Muscle layer of colon (tissue), 2 donors: ENCODE results near the gene PODNL1.

Experiments used
- H3K27ac ChIP-seq: one replicate; pipeline ENCODE4 v1.7.0; 2013; ENCODE audit warnings: low read depth, mild to moderate bottlenecking, low read length, moderate library complexity
- H3K27me3 ChIP-seq, 2 donors: one replicate each; pipeline ENCODE4 v1.7.0; 2013; ENCODE audit warnings: low read length in 2 of 2, mild to moderate bottlenecking in 2 of 2; ENCODE audit not compliant: insufficient read depth in 2 of 2, control insufficient read depth in 1 of 2
- H3K36me3 ChIP-seq: one replicate; pipeline ENCODE4 v1.7.0; 2013; ENCODE audit warnings: mild to moderate bottlenecking, low read length; ENCODE audit not compliant: insufficient read depth
- H3K4me1 ChIP-seq: one replicate; pipeline ENCODE4 v1.7.0; 2013; ENCODE audit warnings: mild to moderate bottlenecking, low read length; ENCODE audit not compliant: insufficient read depth
- H3K4me3 ChIP-seq, 2 donors: one replicate each; pipeline ENCODE4 v1.7.0; 2013; ENCODE audit warnings: low read length in 2 of 2, low read depth in 1 of 2, mild to moderate bottlenecking in 1 of 2, moderate library complexity in 1 of 2
- H3K9ac ChIP-seq: one replicate; pipeline ENCODE4 v1.7.0; 2013; ENCODE audit warnings: low read length
- H3K9me3 ChIP-seq: one replicate; pipeline ENCODE4 v1.7.0; 2013; ENCODE audit warnings: mild to moderate bottlenecking, low read length
- donor health status: abdominal sarcoma.
- donor health status: Adenocarcinoma of cecum.

PODNL1 gene

DNA sequence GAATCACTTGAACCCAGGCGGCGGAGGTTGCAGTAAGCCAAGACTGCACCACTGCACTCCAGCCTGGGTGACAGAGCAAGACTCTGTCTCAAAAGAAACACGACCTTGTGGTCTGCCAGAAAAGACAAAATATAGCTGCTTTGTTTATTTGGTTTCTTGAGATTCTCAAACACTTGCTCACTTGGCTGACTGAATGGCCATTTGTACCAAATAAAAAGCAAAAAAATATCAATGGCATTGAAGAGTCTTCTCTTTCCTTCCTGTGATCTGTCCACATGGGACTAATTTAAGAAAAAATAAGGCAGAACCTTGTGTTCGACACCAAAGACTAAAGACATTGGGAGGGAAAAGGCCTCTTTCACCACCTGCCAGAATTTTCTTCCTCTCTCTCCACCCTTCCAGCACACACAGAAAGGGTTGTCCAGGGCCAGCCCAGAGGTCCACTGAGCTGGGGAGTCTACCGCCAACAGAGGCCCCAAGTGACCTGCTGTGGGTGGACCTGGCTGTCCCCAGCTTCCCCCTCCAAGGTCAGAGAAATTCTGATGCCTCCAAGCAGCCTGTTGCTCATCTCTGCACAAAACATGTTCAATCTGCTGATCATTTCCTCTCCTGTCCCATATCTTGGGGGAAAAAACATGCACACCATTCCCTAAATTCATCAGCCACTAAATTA is 38.2 kb downstream of the PODNL1 start:
- Histone ChIP-seq H3K27ac (no peak overlapping the region), H3K27me3 (no peaks in the 10 kb centered on the region), H3K9ac (no peak overlapping the region)

DNA sequence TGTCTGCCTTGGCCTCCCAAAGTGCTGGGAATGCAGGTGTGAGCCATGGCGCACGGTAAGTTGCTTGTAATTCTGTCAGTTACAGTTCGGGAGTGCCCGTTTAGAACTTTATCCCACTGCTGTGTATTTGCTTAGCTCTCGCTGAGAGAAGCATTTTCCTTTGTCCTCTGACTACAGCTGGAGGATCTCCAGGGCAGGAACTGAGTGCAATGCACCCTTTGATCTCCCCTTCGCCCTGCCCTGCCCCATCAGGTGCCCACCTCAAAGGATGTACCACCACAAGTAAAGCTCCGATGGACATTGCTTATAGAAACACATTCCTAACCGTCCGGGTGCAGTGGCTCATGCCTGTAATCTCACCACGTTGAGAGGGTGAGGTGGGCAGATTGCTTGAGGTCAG is 38.8 kb downstream of the PODNL1 start:
- Histone ChIP-seq H3K4me3 (no peak overlapping the region), H3K9ac (no peak overlapping the region), H3K9me3 (no peaks in the 10 kb centered on the region)

More for the DNA sequence above, 38.2 kb downstream of the PODNL1 start:
- no peak overlapping the region for H3K4me3 ChIP-seq
- no peaks in the 10 kb centered on the region for H3K36me3 ChIP-seq
- H3K9me3 ChIP-seq: no peaks in the 10 kb centered on the region
- H3K4me1 ChIP-seq: no peaks in the 10 kb centered on the region

DNA sequence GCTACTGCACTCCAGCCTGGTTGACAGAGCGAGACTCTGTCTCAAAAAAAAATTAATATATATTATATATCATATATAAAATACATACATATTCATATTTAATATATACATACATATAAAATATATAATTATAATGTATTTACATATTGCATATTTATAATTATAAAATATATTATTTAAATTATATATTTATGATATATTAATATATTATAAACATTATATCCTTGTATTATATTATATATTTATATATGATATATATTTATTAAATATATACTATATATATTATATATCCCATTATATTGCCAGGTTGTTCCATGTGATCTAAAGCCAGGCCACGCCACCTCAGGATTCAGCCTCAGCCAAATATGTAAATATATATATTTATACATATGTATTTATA is 42.0 kb downstream of the PODNL1 start:
- H3K27ac ChIP-seq: no peak overlapping the region
- no peaks in the 10 kb centered on the region for H3K9me3 ChIP-seq
- H3K36me3 ChIP-seq: no peaks in the 10 kb centered on the region
- no peak overlapping the region for H3K4me3 ChIP-seq
- no peaks in the 10 kb centered on the region for H3K4me1 ChIP-seq
- H3K27me3 ChIP-seq: no peaks in the 10 kb centered on the region
- H3K9ac ChIP-seq: no peak overlapping the region

More for the DNA sequence above, 38.8 kb downstream of the PODNL1 start:
- no peaks in the 10 kb centered on the region for H3K36me3 ChIP-seq
- H3K27ac ChIP-seq: no peak overlapping the region
- H3K4me1 ChIP-seq: no peaks in the 10 kb centered on the region
- no peaks in the 10 kb centered on the region for H3K27me3 ChIP-seq

DNA sequence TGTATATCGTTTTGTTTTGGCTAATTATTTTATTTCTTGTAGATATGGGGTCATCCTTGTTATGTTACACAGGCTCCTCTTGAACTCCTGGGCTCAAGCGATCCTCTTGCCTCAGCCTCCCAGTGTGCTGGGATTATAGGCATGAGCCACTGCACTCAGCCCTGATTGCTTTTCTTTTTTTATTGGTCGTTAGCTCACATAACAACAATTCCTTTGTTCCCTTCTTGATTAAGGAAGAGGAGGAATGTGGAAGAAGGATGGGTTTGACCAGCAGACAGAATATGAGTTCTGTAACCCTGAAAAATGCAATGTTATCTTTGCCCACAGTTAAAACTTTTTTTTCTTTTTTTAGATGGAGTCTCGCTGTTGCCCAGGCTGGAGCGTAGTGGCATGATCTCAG is 43.7 kb downstream of the PODNL1 start:
- no peaks in the 10 kb centered on the region for H3K27me3 ChIP-seq
- H3K4me1 ChIP-seq: no peaks in the 10 kb centered on the region
- no peak overlapping the region for H3K4me3 ChIP-seq
- H3K9me3 ChIP-seq: no peaks in the 10 kb centered on the region
- no peak overlapping the region for H3K9ac ChIP-seq
- no peaks in the 10 kb centered on the region for H3K36me3 ChIP-seq
- H3K27ac ChIP-seq: no peak overlapping the region

DNA sequence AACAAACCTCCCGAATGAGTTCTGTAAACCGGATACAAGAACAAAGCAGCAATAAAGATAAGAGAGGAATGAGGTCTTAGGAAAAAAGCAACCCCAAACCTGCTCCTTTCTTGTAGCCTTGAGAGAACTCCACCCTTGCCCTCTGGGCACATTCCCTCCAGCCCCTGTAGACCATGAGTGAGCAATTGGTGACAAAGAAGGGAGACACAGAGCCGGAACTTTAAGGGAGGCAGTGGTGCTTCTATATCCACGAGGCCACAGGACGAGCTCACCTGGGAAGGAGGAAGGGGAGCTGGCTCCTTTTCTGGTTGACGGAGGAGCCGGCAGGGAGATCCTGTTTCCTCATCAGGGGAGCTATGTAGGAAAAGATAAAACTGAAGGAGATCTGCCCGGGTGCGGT is 45.3 kb downstream of the PODNL1 start:
- Histone ChIP-seq H3K36me3 (no peaks in the 10 kb centered on the region), H3K4me1 (no peaks in the 10 kb centered on the region), H3K9me3 (no peaks in the 10 kb centered on the region), H3K4me3 (no peak overlapping the region), H3K27me3 (no peaks in the 10 kb centered on the region), H3K9ac (no peak overlapping the region), H3K27ac (no peak overlapping the region)

DNA sequence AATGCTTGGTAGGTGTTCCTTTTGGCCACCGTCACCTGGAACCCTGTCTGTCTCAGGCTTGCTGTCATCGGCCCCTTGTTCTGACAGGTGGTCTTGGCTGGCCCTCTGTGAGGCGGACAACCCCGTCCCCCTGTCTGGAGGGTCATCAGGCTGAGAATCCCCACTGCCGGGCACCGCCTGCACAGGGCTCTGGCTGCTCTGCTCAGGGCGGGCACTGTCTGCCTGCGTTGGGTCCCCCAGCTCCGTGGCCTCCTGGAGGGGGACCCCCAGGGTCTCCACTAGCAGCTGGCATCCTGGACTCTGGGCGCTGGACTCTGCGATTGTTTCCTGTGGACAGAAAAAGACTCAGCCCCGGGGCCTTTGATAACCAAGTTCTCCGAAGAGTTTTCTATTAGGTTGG is 48.1 kb downstream of the PODNL1 start:
- no peaks in the 10 kb centered on the region for H3K4me1 ChIP-seq
- H3K36me3 ChIP-seq: no peaks in the 10 kb centered on the region
- no peak overlapping the region for H3K9ac ChIP-seq
- H3K4me3 ChIP-seq: no peak overlapping the region
- no peak overlapping the region for H3K27ac ChIP-seq
- H3K27me3 ChIP-seq: no peaks in the 10 kb centered on the region
- H3K9me3 ChIP-seq: no peaks in the 10 kb centered on the region

DNA sequence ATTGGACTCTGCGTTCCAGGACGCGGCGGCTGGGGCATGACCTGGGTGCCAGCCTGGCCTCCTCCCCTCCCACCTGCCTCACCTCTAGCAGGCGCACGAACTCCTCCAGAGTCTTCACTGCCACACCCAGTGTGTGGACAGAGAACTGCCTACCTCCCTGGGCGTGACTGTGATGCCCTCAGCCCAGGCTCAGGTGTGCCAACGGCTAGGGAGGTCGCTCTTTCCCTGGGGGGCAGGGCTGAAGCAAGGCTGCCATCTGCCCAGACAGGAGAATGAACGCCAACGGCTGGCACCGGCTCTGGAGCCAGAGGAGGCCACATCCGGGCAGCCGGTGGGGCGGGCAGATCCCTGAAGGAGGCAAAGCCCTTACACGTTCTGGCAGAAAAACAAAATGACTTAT is 49.9 kb downstream of the PODNL1 start:
- no peak overlapping the region for H3K9ac ChIP-seq
- H3K4me3 ChIP-seq: no peak overlapping the region
- H3K27ac ChIP-seq: no peak overlapping the region
- no peaks in the 10 kb centered on the region for H3K9me3 ChIP-seq
- H3K36me3 ChIP-seq: no peaks in the 10 kb centered on the region
- H3K4me1 ChIP-seq: no peaks in the 10 kb centered on the region
- no peaks in the 10 kb centered on the region for H3K27me3 ChIP-seq

DNA sequence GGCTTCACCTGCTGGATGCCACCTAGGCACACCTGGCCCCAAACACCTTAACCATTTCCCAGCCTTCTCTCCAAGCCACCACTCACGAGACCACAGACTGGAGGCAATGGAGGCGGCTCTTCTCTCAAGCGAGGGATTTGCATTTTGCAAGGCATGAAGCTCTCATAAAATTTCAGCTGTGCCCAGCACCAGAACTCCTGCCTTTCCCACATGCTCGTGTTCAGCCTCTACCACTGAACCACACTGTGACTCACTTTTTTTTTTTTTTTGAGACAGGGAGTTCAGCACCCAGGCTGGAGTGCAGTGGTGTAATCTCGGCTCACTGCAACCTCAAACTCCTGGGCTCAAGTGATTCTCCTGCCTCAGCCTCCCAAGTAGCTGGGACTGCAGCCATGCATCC is 50.7 kb downstream of the PODNL1 start:
- Histone ChIP-seq H3K9me3 (no peaks in the 10 kb centered on the region), H3K27ac (no peak overlapping the region), H3K9ac (no peak overlapping the region), H3K27me3 (no peaks in the 10 kb centered on the region), H3K4me1 (no peaks in the 10 kb centered on the region), H3K36me3 (no peaks in the 10 kb centered on the region), H3K4me3 (no peak overlapping the region)

DNA sequence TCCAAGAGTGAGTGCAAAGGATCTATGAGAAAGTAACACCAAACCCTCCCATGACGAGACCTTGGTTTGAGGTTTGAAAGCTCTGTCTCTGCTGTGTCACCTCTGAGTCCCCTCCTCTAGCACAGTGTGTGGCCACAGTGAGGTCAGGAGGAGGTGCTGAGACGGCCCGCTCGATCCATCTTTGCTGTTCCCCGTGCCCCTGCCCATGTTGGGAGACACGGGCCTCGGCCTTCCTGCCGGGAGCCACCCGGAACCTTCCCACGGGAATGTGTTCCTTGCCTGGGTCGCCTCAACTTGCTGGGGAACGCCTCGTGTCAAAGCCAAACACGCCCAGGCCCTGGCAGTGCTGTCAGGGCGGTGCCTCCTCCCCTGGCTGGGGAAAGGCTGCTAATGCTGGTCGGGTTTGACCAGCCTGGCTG is 51.2 kb downstream of the PODNL1 start:
- no peaks in the 10 kb centered on the region for H3K9me3 ChIP-seq
- H3K9ac ChIP-seq: no peak overlapping the region
- H3K4me3 ChIP-seq: no peak overlapping the region
- no peaks in the 10 kb centered on the region for H3K4me1 ChIP-seq
- H3K27ac ChIP-seq: no peak overlapping the region
- H3K36me3 ChIP-seq: no peaks in the 10 kb centered on the region
- no peaks in the 10 kb centered on the region for H3K27me3 ChIP-seq

DNA sequence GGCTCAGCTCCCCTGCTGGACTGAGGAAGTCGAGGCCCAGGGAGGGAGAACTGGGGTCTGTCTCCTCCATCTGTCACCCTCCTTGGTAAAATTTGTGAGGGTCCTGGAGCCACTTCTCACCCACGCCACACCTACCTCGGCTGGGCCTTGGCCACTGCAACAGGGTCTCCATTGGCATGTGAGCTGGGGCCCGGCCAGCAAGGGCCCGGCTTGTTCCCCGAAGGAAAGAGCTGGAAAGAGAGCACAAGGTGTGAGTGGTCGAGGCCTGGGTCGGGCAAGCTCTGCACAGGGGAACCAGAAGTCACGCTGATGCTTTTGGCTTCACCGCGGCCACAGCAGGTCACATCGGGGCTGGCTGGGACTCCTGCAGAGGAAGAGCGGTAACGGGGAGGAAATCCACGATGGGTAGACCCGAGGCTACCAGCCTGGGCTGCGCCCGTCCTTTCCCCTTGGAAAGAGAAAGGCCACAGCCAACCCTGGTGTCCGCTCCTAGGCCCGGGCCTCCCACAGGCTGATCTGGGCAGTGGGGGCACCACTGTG is 52.3 kb downstream of the PODNL1 start:
- Histone ChIP-seq H3K27me3 (no peaks in the 10 kb centered on the region), H3K4me1 (peaks cover 5% of the 10 kb centered on the region), H3K9ac (no peak overlapping the region), H3K36me3 (no peaks in the 10 kb centered on the region), H3K9me3 (no peaks in the 10 kb centered on the region), H3K27ac (no peak overlapping the region), H3K4me3 (no peak overlapping the region)

DNA sequence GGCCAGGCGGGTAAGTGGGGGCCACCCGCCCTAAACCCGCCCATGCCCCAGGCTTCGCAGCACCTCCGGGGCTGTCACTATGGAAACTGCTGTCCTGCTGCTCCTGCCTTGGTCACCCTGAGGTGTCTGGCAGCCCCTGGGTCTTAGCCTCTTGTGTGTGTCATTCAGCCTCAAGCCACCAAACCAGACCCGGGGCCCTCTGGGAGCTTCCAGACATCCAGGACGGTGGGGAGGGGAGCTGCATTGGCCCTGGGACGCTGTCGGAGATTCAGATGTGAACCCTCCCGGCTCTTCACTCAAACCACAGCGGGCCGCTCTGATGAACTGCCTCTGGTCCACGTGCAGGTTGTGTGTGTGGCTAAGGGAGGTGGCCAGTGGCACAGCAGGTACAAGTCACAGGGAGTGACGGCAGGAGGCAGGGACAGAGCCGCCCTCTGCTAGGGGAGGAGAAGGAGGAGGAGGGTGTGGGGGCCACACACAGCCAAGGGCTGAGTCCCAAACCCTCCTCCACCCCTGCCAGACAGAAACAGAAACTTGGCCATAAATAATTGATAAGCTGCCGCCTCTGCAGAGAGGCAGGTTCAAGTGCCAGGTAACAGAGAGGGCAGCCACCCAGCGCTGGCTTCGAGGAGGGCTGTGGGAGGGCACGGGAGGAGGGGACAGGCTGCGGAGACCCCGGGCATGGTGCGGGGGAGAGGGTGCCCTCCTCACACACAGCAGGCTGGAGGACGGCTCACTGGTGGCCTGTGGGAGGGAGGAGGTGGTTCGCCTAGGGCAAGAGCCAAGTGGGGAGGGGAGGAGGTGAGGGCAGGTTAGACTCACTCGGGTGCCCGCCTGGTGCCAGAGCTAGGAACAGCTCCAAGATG is 53.3 kb downstream of the PODNL1 start:
- Histone ChIP-seq H3K9me3 (no peaks in the 10 kb centered on the region), H3K4me3 (no peak overlapping the region), H3K9ac (no peak overlapping the region), H3K4me1 (peaks cover 11% of the 10 kb centered on the region), H3K27ac (no peak overlapping the region), H3K27me3 (no peaks in the 10 kb centered on the region), H3K36me3 (no peaks in the 10 kb centered on the region)
